Astrocyte (in vitro differentiated cells and primary cell): ENCODE data around the gene CALM3. TPM values are rescaled to one million over a fixed set of nuclear protein-coding genes. Genes with fewer than 3 reads are reported as not detected.

Experiments
- DNase-seq: peaks from one replicate; pipeline ENCODE4 v3.0.0-alpha.2; 2010; ENCODE audit warnings: low read depth
- FAIRE-seq: peaks from 2 replicates; lab custom pipeline; 2011; peaks lifted over from hg19 to GRCh38; lab: Jason Lieb, UNC
- H2AFZ ChIP-seq: 2 replicates; pipeline ENCODE4 v1.6.0; 2012; ENCODE audit warnings: low read depth, low read length, inconsistent platforms
- H3K27ac ChIP-seq: 2 replicates; pipeline ENCODE4 v1.5.1; 2011; ENCODE audit warnings: low read depth, low read length, inconsistent platforms
- H3K27me3 ChIP-seq: 2 replicates; pipeline ENCODE4 v1.6.0; 2011; ENCODE audit warnings: low read length, inconsistent platforms; ENCODE audit not compliant: insufficient read depth
- H3K36me3 ChIP-seq: 2 replicates; pipeline ENCODE4 v1.5.1; 2011; ENCODE audit warnings: low read length, inconsistent platforms; ENCODE audit not compliant: insufficient read depth
- H3K4me1 ChIP-seq: 2 replicates; pipeline ENCODE4 v1.5.1; 2011; ENCODE audit warnings: low read length, inconsistent platforms; ENCODE audit not compliant: insufficient read depth
- H3K4me2 ChIP-seq: 2 replicates; pipeline ENCODE4 v1.6.0; 2012; ENCODE audit warnings: low read length, inconsistent platforms
- H3K4me3 ChIP-seq: 2 replicates; pipeline ENCODE4 v1.5.1; 2011; ENCODE audit warnings: low read depth, mild to moderate bottlenecking, low read length, inconsistent platforms; ENCODE audit not compliant: insufficient read depth
- H3K79me2 ChIP-seq: 2 replicates; pipeline ENCODE4 v1.6.0; 2012; ENCODE audit warnings: mild to moderate bottlenecking, low read length, inconsistent platforms; ENCODE audit not compliant: insufficient read depth
- H3K9ac ChIP-seq: 2 replicates; pipeline ENCODE4 v1.6.0; 2012; ENCODE audit warnings: mild to moderate bottlenecking, low read length, inconsistent platforms
- H3K9me3 ChIP-seq: 2 replicates; pipeline ENCODE4 v1.5.1; 2012; ENCODE audit warnings: low read depth, mild to moderate bottlenecking, low read length, inconsistent platforms; ENCODE audit not compliant: insufficient read depth
- H4K20me1 ChIP-seq: 2 replicates; pipeline ENCODE4 v1.6.0; 2012; ENCODE audit warnings: low read length, inconsistent platforms; ENCODE audit not compliant: insufficient read depth
- H3K27ac Mint-ChIP-seq: one replicate; pipeline ENCODE4 v1.8.0; 2021; ENCODE audit warnings: mild to moderate bottlenecking, mixed read lengths; ENCODE audit not compliant: unreplicated experiment
- H3K27me3 Mint-ChIP-seq: one replicate; pipeline ENCODE4 v1.8.0; 2021; ENCODE audit warnings: low read depth, mixed read lengths; ENCODE audit not compliant: unreplicated experiment
- H3K36me3 Mint-ChIP-seq: one replicate; pipeline ENCODE4 v1.8.0; 2021; ENCODE audit warnings: low read depth, mixed read lengths; ENCODE audit not compliant: unreplicated experiment
- H3K4me1 Mint-ChIP-seq: one replicate; pipeline ENCODE4 v1.8.0; 2021; ENCODE audit warnings: low read depth, mixed read lengths; ENCODE audit not compliant: unreplicated experiment
- H3K4me3 Mint-ChIP-seq: one replicate; pipeline ENCODE4 v1.8.0; 2021; ENCODE audit warnings: mild to moderate bottlenecking, moderate library complexity, mixed read lengths; ENCODE audit not compliant: unreplicated experiment
- H3K9me3 Mint-ChIP-seq: one replicate; pipeline ENCODE4 v1.8.0; 2021; ENCODE audit warnings: mild to moderate bottlenecking, mixed read lengths; ENCODE audit not compliant: unreplicated experiment
- CTCF ChIP-seq: IDR thresholded peaks from 2 replicates; pipeline ENCODE4 v1.5.1; 2011; ENCODE audit warnings: low read depth, mild to moderate bottlenecking, inconsistent platforms, low read length, moderate library complexity; ENCODE audit not compliant: insufficient read depth
- EZH2 ChIP-seq: IDR thresholded peaks from 2 replicates; pipeline ENCODE4 v1.6.1; 2012; ENCODE audit warnings: mild to moderate bottlenecking, low read length, inconsistent platforms; ENCODE audit not compliant: insufficient read depth
- total RNA-seq: library from RNA; stranded (reverse); gene quantifications from 2 replicates; pipeline ENCODE4 v1.2.1, GENCODE V29; 2021

Gene CALM3
- total RNA-seq, 1 donor from 2014 or later: 343 TPM

- Mint-ChIP-seq H3K4me1 (peaks cover 15% of the 10 kb centered on the region), H3K4me3 (peak overlapping the region; percentile 34), H3K9me3 (peaks cover 2% of the 10 kb centered on the region), H3K36me3 (no peaks in the 10 kb centered on the region), H3K27me3 (peaks cover 6% of the 10 kb centered on the region), H3K27ac (no peak overlapping the region)
- no peak for FAIRE-seq
- TF ChIP-seq CTCF: no peak
- TF ChIP-seq EZH2: no peak
- Histone ChIP-seq H3K79me2 (no peaks in the 10 kb centered on the region), H2AFZ (no peak overlapping the region), H3K4me2 (no peak overlapping the region), H3K9ac (no peak overlapping the region), H3K36me3 (no peaks in the 10 kb centered on the region), H3K9me3 (no peaks in the 10 kb centered on the region), H3K27me3 (peaks cover 4% of the 10 kb centered on the region), H4K20me1 (no peaks in the 10 kb centered on the region), H3K4me3 (no peak overlapping the region), H3K27ac (no peak overlapping the region), H3K4me1 (peaks cover 13% of the 10 kb centered on the region)
- no peak for DNase-seq
Observed at GRCh38 chr19:46630586-46631205, 29.6 kb downstream of the CALM3 start.

- H3K4me3 Mint-ChIP-seq: no peak overlapping the region
- TF ChIP-seq CTCF (no peak), EZH2 (no peak)
- peaks cover 2% of the 10 kb centered on the region for H3K9me3 Mint-ChIP-seq
- peaks cover 15% of the 10 kb centered on the region for H3K4me1 Mint-ChIP-seq
- Histone ChIP-seq H3K4me1 (peaks cover 13% of the 10 kb centered on the region), H2AFZ (no peak overlapping the region), H3K4me3 (no peak overlapping the region), H3K27me3 (peaks cover 5% of the 10 kb centered on the region), H3K36me3 (no peaks in the 10 kb centered on the region), H3K79me2 (no peaks in the 10 kb centered on the region), H3K9ac (no peak overlapping the region), H3K27ac (no peak overlapping the region), H3K4me2 (no peak overlapping the region), H4K20me1 (no peaks in the 10 kb centered on the region), H3K9me3 (no peaks in the 10 kb centered on the region)
- DNase-seq (no peak), FAIRE-seq (no peak)
- no peaks in the 10 kb centered on the region for H3K36me3 Mint-ChIP-seq
- H3K27me3 Mint-ChIP-seq: peaks cover 8% of the 10 kb centered on the region
- peak overlapping the region; percentile 69 for H3K27ac Mint-ChIP-seq
Observed at GRCh38 chr19:46631481-46631880, 30.4 kb downstream of the CALM3 start.

GRCh38 chr19:46633130-46633529 lies 32.0 kb downstream of the CALM3 start:
- Histone ChIP-seq H3K4me3 (no peak overlapping the region), H3K79me2 (no peaks in the 10 kb centered on the region), H3K4me2 (no peak overlapping the region), H3K9ac (no peak overlapping the region), H3K4me1 (peaks cover 14% of the 10 kb centered on the region), H3K9me3 (no peaks in the 10 kb centered on the region), H3K36me3 (no peaks in the 10 kb centered on the region), H2AFZ (no peak overlapping the region), H4K20me1 (no peaks in the 10 kb centered on the region), H3K27me3 (peaks cover 7% of the 10 kb centered on the region), H3K27ac (no peak overlapping the region)
- peaks cover 2% of the 10 kb centered on the region for H3K9me3 Mint-ChIP-seq
- H3K36me3 Mint-ChIP-seq: no peaks in the 10 kb centered on the region
- H3K4me3 Mint-ChIP-seq: peak overlapping the region; percentile 51
- no peak for TF ChIP-seq CTCF
- TF ChIP-seq EZH2: no peak
- H3K27ac Mint-ChIP-seq: peak overlapping the region; percentile 82
- DNase-seq (no peak), FAIRE-seq (no peak)
- H3K4me1 Mint-ChIP-seq: peaks cover 15% of the 10 kb centered on the region
- peaks cover 8% of the 10 kb centered on the region for H3K27me3 Mint-ChIP-seq
